ENCODE measurements around the gene MZF1. TPM values are rescaled to one million over a fixed set of nuclear protein-coding genes. Genes with fewer than 3 reads are reported as not detected.
A peak's percentile ranks its signal among the peaks of the same experiment; 100 is the strongest.

MZF1 gene
- total and polyA plus RNA-seq, 10 of the 15 experiments (the other 5 are each of a cell fraction or from before 2014, with no cell fraction given), result 0.38 to 14.7 (median 7.2) TPM

DNA sequence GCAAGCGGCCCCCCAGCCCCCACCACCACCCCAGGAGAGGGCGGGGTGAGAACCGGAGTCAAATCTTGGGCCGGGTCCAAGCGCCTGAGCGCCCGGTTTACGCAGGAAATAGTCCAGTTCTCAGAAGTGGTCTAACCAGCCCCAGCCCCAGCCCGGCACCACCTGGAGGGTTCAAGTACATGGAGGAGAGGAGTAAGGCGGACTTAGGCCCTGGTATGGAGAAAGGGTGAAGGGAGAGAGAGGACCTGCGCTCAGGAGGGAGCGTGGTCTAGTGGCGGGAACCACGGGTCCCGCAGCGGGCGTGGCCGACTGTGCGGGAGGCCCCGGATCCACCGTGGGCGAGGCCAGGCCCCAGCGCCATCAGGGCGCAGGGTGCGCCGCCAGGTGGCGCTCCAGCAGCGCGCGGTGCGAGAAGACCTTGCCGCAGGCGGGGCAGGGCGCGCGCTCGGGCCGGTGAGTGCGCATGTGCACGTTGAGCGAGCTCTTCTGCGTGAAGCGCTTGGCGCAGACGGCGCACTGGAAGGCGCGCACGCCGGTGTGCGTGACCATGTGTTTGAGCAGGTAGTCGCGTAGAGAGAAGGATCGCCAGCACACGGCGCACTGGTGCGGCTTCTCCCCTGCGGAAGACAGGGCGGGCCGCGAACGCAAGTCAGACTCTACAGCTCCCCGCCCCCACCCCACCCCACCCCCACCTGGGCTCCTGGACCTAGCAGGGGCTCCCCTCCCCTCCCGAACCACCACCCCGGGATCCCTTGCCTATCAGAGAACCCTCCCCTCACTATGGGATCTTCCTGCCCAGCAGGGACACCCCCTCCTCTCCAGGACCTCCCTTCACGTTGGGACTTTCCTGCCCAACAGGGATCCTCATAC is 59.2 kb downstream of the MZF1 start (continued):
- peak; percentile 97 for TF ChIP-seq ZNF207 (IDR thresholded peaks at IDR 0.05; ENCODE audit: borderline replicate concordance)
- no peak for TF ChIP-seq CBX5 (IDR thresholded peaks at IDR 0.05; ENCODE audit: low read depth)
- peak; percentile 8; the same call in 1 of the 2 replicates for TF ChIP-seq TCF12 (IDR thresholded peaks at IDR 0.05; ENCODE audit: low read depth, low read length)
- peak; percentile 61; the same call in 1 of the 2 replicates for TF ChIP-seq TCF3 (IDR thresholded peaks at IDR 0.05; ENCODE audit: borderline replicate concordance, insufficient read depth, low read depth, low read length)
- TF ChIP-seq POU2F2 (IDR thresholded peaks at IDR 0.05; ENCODE audit: borderline replicate concordance, low read depth, low read length), result peak; percentile 23; the same call in 1 of the 3 replicates
- peak; percentile 89 for TF ChIP-seq GATAD2B (conservative IDR thresholded peaks at IDR 0.05; ENCODE audit: low read depth)
- TF ChIP-seq CHD2 (IDR thresholded peaks at IDR 0.05; ENCODE audit: borderline replicate concordance, low read depth, low read length), result peak; percentile 70
- TF ChIP-seq, protein P1, sequence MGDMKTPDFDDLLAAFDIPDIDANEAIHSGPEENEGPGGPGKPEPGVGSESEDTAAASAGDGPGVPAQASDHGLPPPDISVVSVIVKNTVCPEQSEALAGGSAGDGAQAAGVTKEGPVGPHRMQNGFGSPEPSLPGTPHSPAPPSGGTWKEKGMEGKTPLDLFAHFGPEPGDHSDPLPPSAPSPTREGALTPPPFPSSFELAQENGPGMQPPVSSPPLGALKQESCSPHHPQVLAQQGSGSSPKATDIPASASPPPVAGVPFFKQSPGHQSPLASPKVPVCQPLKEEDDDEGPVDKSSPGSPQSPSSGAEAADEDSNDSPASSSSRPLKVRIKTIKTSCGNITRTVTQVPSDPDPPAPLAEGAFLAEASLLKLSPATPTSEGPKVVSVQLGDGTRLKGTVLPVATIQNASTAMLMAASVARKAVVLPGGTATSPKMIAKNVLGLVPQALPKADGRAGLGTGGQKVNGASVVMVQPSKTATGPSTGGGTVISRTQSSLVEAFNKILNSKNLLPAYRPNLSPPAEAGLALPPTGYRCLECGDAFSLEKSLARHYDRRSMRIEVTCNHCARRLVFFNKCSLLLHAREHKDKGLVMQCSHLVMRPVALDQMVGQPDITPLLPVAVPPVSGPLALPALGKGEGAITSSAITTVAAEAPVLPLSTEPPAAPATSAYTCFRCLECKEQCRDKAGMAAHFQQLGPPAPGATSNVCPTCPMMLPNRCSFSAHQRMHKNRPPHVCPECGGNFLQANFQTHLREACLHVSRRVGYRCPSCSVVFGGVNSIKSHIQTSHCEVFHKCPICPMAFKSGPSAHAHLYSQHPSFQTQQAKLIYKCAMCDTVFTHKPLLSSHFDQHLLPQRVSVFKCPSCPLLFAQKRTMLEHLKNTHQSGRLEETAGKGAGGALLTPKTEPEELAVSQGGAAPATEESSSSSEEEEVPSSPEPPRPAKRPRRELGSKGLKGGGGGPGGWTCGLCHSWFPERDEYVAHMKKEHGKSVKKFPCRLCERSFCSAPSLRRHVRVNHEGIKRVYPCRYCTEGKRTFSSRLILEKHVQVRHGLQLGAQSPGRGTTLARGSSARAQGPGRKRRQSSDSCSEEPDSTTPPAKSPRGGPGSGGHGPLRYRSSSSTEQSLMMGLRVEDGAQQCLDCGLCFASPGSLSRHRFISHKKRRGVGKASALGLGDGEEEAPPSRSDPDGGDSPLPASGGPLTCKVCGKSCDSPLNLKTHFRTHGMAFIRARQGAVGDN (IDR thresholded peaks at IDR 0.05), result peak; percentile 95
- peak; percentile 76 for TF ChIP-seq MYC (IDR thresholded peaks at IDR 0.05; ENCODE audit: insufficient read depth, insufficient read length, insufficient replicate concordance, low read length, severe bottlenecking)
- TF ChIP-seq RELA (IDR thresholded peaks at IDR 0.05; ENCODE audit: borderline replicate concordance, partially characterized antibody), result peak; percentile 83
- TF ChIP-seq NBN (IDR thresholded peaks at IDR 0.05), result peak; percentile 57; the same call in 1 of the 2 replicates
- peak; percentile 66 for TF ChIP-seq RAD21 (IDR thresholded peaks at IDR 0.05; ENCODE audit: insufficient read depth, low read depth, low read length)
- TF ChIP-seq DPF2 (IDR thresholded peaks at IDR 0.05), result peak; percentile 75
- peak; percentile 81 for TF ChIP-seq NRF1 (conservative IDR thresholded peaks at IDR 0.05; ENCODE audit: low read depth, low read length)
- peak; percentile 44 for TF ChIP-seq SP1 (IDR thresholded peaks at IDR 0.05; ENCODE audit: low read depth, low read length)
- TF ChIP-seq SMARCA5 (IDR thresholded peaks at IDR 0.05), result peak; percentile 94
- peak; percentile 22; the same call in 1 of the 2 replicates for TF ChIP-seq NR2C1 (IDR thresholded peaks at IDR 0.05)
- TF ChIP-seq, protein P2, sequence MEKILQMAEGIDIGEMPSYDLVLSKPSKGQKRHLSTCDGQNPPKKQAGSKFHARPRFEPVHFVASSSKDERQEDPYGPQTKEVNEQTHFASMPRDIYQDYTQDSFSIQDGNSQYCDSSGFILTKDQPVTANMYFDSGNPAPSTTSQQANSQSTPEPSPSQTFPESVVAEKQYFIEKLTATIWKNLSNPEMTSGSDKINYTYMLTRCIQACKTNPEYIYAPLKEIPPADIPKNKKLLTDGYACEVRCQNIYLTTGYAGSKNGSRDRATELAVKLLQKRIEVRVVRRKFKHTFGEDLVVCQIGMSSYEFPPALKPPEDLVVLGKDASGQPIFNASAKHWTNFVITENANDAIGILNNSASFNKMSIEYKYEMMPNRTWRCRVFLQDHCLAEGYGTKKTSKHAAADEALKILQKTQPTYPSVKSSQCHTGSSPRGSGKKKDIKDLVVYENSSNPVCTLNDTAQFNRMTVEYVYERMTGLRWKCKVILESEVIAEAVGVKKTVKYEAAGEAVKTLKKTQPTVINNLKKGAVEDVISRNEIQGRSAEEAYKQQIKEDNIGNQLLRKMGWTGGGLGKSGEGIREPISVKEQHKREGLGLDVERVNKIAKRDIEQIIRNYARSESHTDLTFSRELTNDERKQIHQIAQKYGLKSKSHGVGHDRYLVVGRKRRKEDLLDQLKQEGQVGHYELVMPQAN (conservative IDR thresholded peaks at IDR 0.05), result 0 out of 2 replicates have a peak, but pooled peaks have one; percentile 62
- TF ChIP-seq ZNF24 (IDR thresholded peaks at IDR 0.05), result 0 out of 2 replicates have a peak, but pooled peaks have one; percentile 51
- peak; percentile 60; the same call in 1 of the 2 replicates for TF ChIP-seq TAF1 (IDR thresholded peaks at IDR 0.05; ENCODE audit: borderline replicate concordance, low read depth, low read length)
- 0 out of 2 replicates have a peak, but pooled peaks have one; percentile 24 for TF ChIP-seq IRF4 (IDR thresholded peaks at IDR 0.05; ENCODE audit: low read depth, low read length)
- TF ChIP-seq STAT1 (conservative IDR thresholded peaks at IDR 0.05), result peak; percentile 73; the same call in 1 of the 2 replicates
- peak; percentile 88 for TF ChIP-seq POLR2A (IDR thresholded peaks at IDR 0.05; ENCODE audit: low read depth, low read length)
